ENCODE measurements around the gene CAMTA1.

The CAMTA1 gene

DNA sequence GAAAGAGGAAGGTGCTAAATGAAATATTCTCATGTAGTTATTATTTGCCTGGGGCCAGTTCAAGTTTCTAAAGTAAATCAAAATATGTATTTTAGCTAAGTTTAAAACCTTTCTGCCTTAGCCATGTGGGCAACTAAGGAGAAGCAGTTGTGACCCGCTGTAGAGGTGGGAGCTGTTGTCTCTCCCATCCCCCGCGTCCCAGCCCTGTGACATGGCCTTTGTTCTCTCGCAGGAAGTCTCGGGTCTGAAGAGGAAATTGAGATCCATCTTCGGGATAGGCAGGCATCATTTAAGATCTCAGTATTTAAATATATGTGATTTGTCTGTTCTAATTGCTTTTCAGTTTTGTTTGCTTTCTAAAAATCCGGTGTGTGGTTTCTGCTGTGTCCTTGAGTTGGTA is 121.5 kb downstream of the CAMTA1 start:
- Histone ChIP-seq H3K4me2 (peak overlapping the region; percentile 51 to 71 (median 60)), H3K9me3 (replicated peaks in 1 of 11) (no peaks in the 10 kb centered on the region), H3K4me1 (peaks cover 16 to 24% (median 20%) of the 10 kb centered on the region in 10 experiments), H3K9ac (no peak overlapping the region), H3K27me3 (no peaks in the 10 kb centered on the region), H3K36me3 (no peaks in the 10 kb centered on the region), H3K27ac (peak overlapping the region in 5 of 11 experiments; percentile 2 to 30 (median 11); a peak in 4 of 22 replicates), H4K20me1 (no peaks in the 10 kb centered on the region), H3K4me3 (no peak overlapping the region)
- TF ChIP-seq Cebpa-rat (IDR thresholded peaks at IDR 0.05): no peak

- peak overlapping the region in 5 of 11 experiments; percentile 2 to 30 (median 11); a peak in 4 of 22 replicates for H3K27ac ChIP-seq
- no peak for TF ChIP-seq Cebpa-rat (IDR thresholded peaks at IDR 0.05)
- no peaks in the 10 kb centered on the region for H3K36me3 ChIP-seq
- H3K9ac ChIP-seq: no peak overlapping the region
- H4K20me1 ChIP-seq: no peaks in the 10 kb centered on the region
- peaks cover 16 to 29% (median 24%) of the 10 kb centered on the region in 10 experiments for H3K4me1 ChIP-seq
- H3K9me3 ChIP-seq (replicated peaks in 1 of 11): no peaks in the 10 kb centered on the region
- no peak overlapping the region for H3K4me3 ChIP-seq
- peak overlapping the region; percentile 51 to 71 (median 60) for H3K4me2 ChIP-seq
- no peaks in the 10 kb centered on the region for H3K27me3 ChIP-seq
Measured at GRCh38 chr1:6907201-6907600, 121.9 kb downstream of the CAMTA1 start.

DNA sequence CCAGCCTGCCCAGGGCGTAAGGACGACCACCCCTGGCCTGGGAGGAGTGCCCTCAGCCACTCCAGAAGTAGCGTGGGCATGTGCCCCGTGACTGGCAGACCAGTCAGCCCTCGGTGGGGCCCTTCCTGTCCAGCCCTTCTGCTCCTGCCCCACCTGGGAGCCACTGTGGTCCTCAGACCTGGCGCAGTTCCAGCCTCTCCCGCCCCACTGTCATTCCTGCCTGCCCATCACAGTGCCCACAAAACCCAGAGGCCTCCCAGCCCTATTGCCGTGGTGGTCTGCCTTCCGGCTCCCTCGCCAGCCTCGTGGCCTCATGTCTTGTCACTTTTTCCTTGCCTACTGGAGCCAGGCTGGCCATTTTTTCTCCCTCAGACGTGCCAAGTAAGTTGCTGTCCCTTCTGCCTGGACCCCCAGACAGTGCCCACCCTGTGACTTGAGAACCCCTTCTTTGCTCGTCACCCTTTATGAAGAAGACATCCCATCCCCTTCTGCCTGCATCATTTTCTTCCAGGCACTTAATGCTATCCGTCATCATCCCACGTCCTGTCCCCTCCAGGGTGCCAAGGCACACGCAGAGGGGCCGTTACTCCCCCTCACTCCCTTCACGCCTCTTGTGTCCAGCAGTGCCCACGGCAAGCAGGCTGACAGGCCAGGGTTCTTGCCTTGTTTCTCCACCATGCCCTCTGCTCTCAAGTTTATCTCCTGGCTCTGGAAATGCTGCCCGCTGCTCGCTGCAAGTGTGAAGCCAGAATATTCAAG is 122.6 kb downstream of the CAMTA1 start:
- Histone ChIP-seq H4K20me1 (no peaks in the 10 kb centered on the region), H3K27me3 (no peaks in the 10 kb centered on the region), H3K36me3 (no peaks in the 10 kb centered on the region), H3K9ac (no peak overlapping the region), H3K9me3 (replicated peaks in 1 of 11) (0 out of 22 replicates have a peak, but pooled peaks cover 0 to under 1% (median 0%) of the 10 kb centered on the region in 11 experiments), H3K27ac (0 out of 22 replicates have a peak overlapping the region, but pooled peaks of 2 of the 11 experiments have one; percentile 11 to 18), H3K4me1 (peaks cover 16 to 33% (median 25%) of the 10 kb centered on the region in 10 experiments), H3K4me3 (no peak overlapping the region), H3K4me2 (peak overlapping the region; percentile 51 to 71 (median 60); a peak in 13 of 22 replicates)
- no peak for TF ChIP-seq Cebpa-rat (IDR thresholded peaks at IDR 0.05)

GRCh38 chr1:6909401-6909800 is 124.1 kb downstream of the CAMTA1 start:
- H3K27ac ChIP-seq: no peak overlapping the region
- H3K4me2 ChIP-seq: no peak overlapping the region
- H3K4me1 ChIP-seq: peaks cover 16 to 34% (median 25%) of the 10 kb centered on the region in 10 experiments
- no peak for TF ChIP-seq Cebpa-rat (IDR thresholded peaks at IDR 0.05)
- no peak overlapping the region for H3K9ac ChIP-seq
- no peaks in the 10 kb centered on the region for H3K27me3 ChIP-seq
- no peak overlapping the region for H3K4me3 ChIP-seq
- no peaks in the 10 kb centered on the region for H4K20me1 ChIP-seq
- peaks cover 0 to 11% (median 6%) of the 10 kb centered on the region in 11 experiments; a peak in 8 of 22 replicates for H3K9me3 ChIP-seq (replicated peaks in 1 of 11)
- H3K36me3 ChIP-seq: no peaks in the 10 kb centered on the region

DNA sequence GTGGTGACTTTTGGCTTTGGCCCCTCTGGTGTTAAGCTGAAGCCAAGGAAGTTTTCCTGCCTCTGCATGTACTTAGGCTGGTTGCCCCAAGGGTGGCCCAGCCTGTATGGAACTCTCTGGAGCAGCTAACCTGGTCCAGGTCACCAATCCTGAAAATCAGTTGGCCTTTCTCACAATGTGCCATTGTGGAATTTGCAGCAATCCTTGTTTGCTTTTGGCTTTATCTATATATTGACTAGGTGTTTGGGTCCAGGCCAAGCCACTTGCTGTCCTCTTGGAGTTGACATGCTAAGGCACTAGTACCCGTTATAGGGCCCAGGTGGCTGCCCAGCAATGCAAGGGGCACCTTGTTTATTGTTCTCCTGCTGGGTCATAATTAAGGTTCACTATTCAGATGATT is 124.6 kb downstream of the CAMTA1 start:
- Histone ChIP-seq H3K4me1 (peaks cover 21 to 39% (median 30%) of the 10 kb centered on the region in 10 experiments), H3K4me3 (no peak overlapping the region), H4K20me1 (no peaks in the 10 kb centered on the region), H3K4me2 (no peak overlapping the region), H3K27ac (no peak overlapping the region), H3K36me3 (no peaks in the 10 kb centered on the region), H3K9ac (no peak overlapping the region), H3K27me3 (no peaks in the 10 kb centered on the region), H3K9me3 (replicated peaks in 1 of 11) (peaks cover 0 to 11% (median 6%) of the 10 kb centered on the region in 11 experiments; a peak in 8 of 22 replicates)
- no peak for TF ChIP-seq Cebpa-rat (IDR thresholded peaks at IDR 0.05)

DNA sequence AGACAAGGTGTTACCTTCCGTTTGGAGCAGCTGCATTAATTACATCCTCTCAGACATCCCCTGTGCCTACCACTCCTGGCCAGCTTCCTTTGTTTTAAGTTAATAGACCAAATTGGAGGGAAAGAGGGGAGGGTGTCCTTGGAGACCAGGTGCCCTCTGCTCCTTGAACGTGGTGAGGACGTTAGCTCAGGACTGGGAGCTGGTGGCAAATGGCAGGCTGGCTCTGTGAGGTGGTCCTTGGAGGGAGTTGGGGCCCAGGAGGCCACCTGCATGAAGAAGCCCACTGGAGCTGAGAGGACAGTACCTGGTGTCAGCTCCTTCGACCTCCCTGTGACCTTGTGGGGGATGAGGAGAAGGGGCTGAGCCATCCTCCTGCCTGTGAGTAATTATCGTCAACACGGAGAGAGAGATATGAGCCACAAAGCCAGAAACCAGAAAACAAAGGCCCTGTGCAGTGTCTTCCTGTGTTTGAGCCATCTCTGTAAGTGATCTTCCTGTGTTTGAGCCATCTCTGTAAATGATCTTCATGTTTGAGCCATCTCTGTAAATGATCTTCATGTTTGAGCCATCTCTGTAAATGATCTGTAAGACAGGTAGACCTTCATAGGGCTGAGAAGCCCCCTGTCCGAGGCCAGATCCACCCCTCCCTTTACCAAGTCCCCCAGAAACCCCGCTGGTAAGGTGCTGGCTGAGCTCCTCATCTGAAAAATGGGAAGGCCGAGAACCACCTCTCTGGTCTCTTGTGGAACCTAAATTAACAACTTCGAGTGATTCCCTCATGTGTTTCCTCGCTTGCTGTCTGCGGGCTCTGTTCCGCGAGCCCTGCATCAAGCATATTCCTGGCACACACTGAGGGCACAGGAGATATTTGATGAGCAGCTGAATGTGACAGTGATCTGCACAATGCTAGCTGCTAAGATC is 126.0 kb downstream of the CAMTA1 start:
- Histone ChIP-seq H3K4me1 (peaks cover 29 to 49% (median 40%) of the 10 kb centered on the region in 10 experiments), H3K9me3 (replicated peaks in 1 of 11) (peaks cover 0 to 11% (median 6%) of the 10 kb centered on the region in 11 experiments; a peak in 8 of 22 replicates), H4K20me1 (no peaks in the 10 kb centered on the region), H3K4me2 (0 out of 22 replicates have a peak overlapping the region, but pooled peaks of 2 of the 11 experiments have one; percentile 3 to 36), H3K27ac (no peak overlapping the region), H3K9ac (no peak overlapping the region), H3K4me3 (no peak overlapping the region), H3K36me3 (no peaks in the 10 kb centered on the region), H3K27me3 (no peaks in the 10 kb centered on the region)
- TF ChIP-seq Cebpa-rat (IDR thresholded peaks at IDR 0.05): no peak

- no peaks in the 10 kb centered on the region for H3K36me3 ChIP-seq
- no peak for TF ChIP-seq Cebpa-rat (IDR thresholded peaks at IDR 0.05)
- H3K9ac ChIP-seq: no peak overlapping the region
- no peak overlapping the region for H3K4me3 ChIP-seq
- peak overlapping the region in 5 of 11 experiments; percentile 3 to 36 (median 15); a peak in 3 of 22 replicates for H3K4me2 ChIP-seq
- H3K27ac ChIP-seq: no peak overlapping the region
- H3K27me3 ChIP-seq: no peaks in the 10 kb centered on the region
- peaks cover 22 to 45% (median 36%) of the 10 kb centered on the region in 10 experiments for H3K4me1 ChIP-seq
- H3K9me3 ChIP-seq (replicated peaks in 1 of 11): peaks cover 0 to 11% (median 6%) of the 10 kb centered on the region in 11 experiments; a peak in 8 of 22 replicates
- no peaks in the 10 kb centered on the region for H4K20me1 ChIP-seq
Measured at GRCh38 chr1:6911974-6912373, 126.7 kb downstream of the CAMTA1 start.

GRCh38 chr1:6912518-6912917 is 127.3 kb downstream of the CAMTA1 start:
- H3K9me3 ChIP-seq (replicated peaks in 1 of 11): peaks cover 0 to 11% (median 6%) of the 10 kb centered on the region in 11 experiments; a peak in 8 of 22 replicates
- H3K4me1 ChIP-seq: peaks cover 17 to 42% (median 34%) of the 10 kb centered on the region in 10 experiments; a peak in 19 of 20 replicates
- peak overlapping the region in 5 of 11 experiments; percentile 3 to 24 (median 15); a peak in 4 of 22 replicates for H3K4me2 ChIP-seq
- no peak overlapping the region for H3K4me3 ChIP-seq
- no peaks in the 10 kb centered on the region for H4K20me1 ChIP-seq
- no peak overlapping the region for H3K27ac ChIP-seq
- no peaks in the 10 kb centered on the region for H3K36me3 ChIP-seq
- TF ChIP-seq Cebpa-rat (IDR thresholded peaks at IDR 0.05): no peak
- H3K9ac ChIP-seq: no peak overlapping the region
- H3K27me3 ChIP-seq: no peaks in the 10 kb centered on the region

Measured in BLaER1 treated with 17β-estradiol and CSF1 and Interleukin-3, amounts not matched to agents 10 nM and 100 nM (cell line).